ENCODE data around the gene PXT1.

The PXT1 gene

DNA sequence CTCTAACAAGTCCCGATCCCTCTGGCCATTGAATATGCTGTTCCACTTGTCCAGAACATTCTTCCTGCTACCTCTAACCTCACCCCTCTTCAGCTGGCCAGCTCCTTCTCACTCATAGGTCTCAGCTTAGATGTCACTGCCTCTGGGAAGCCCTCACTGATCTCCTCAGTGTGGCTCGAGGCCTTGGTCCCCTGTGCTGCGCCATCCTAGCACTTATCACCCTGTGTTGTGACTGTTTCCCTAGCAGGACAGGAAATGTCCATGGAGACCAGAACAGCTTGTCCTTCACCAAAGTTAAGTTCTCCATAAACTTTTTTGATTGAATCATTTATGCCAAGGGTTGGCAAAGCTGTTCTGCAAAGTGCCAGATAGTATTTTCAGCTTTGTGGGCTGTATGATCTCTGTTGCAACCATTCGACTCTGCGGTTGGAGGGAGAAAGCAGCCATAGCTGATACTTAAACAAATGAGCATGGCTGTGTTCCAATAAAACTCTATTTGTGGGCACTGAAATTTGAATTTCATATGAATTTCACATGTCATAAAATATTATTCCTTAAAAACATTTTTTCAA, 99.5 kb downstream of the PXT1 start:
- DNase-seq = no peak

- peak; percentile 79 for DNase-seq
These were observed 101.8 kb downstream of the PXT1 start for GRCh38 chr6:36340618-36341454.
